HCT116 (cell line): ENCODE measurements around the gene MSRB3. TPM values are rescaled to one million over a fixed set of nuclear protein-coding genes. Genes with fewer than 3 reads are reported as not detected.
A peak's percentile ranks its signal among the peaks of the same experiment; 100 is the strongest.

ENCODE experiments used
- ATAC-seq: fragments of 200-7000 bp; cut with Tn5 transposase; 2 replicates; pipeline ENCODE4 v1.9.1; 2020; ENCODE audit warnings: mild to moderate bottlenecking, moderate library complexity
- BruUV-seq: library from RNA; stranded (reverse); fragments of 400-500 nt; replicated peaks from 2 replicates; lab custom pipeline; 2021; lab: Mats Ljungman, UMichigan
- CTCF ChIA-PET: fragments of 300-600 bp; sonication (Branson Sonifier 250); formaldehyde crosslinking; loops from one replicate; lab custom pipeline; 2021; ENCODE audit warnings: antibody characterized with exemption; lab: Charles Lee
- POLR2A ChIA-PET: fragments of 300-600, 350-600 bp; sonication (Branson Sonifier 250); formaldehyde crosslinking; loops from one replicate; lab custom pipeline; 2021; ENCODE audit warnings: antibody characterized with exemption; lab: Charles Lee
- RAD21 ChIA-PET, 2 experiments: fragments of 300-600 bp; sonication (Branson Sonifier 250); formaldehyde crosslinking; loops; one replicate each; lab custom pipeline; 2023; ENCODE audit warnings: low total read pairs in 2 of 2; ENCODE audit not compliant: uncharacterized antibody in 2 of 2, unreplicated experiment in 2 of 2, low non-redundant PET in 1 of 2; lab: Charles Lee
- DNase-seq: peaks from one replicate; pipeline ENCODE4 v3.0.0-alpha.2; 2010; ENCODE audit warnings: low read depth, low spot score
- H2AFZ ChIP-seq: fragments of 200-600 bp; shearing (Covaris generic), sonication (generic); 2 replicates; pipeline ENCODE4 v1.6.1; 2017; ENCODE audit warnings: low read depth, mixed run types, mixed read lengths, antibody characterized with exemption, low read length; ENCODE audit not compliant: poor library complexity, severe bottlenecking
- H3K27ac ChIP-seq: 2 replicates; pipeline ENCODE4 v1.5.1; 2012; ENCODE audit warnings: low read depth, low read length
- H3K27me3 ChIP-seq: fragments of 200-600 bp; sonication (generic); 2 replicates; pipeline ENCODE4 v1.6.1; 2016; ENCODE audit warnings: mixed run types, low read length, mixed read lengths; ENCODE audit not compliant: insufficient read depth
- H3K36me3 ChIP-seq, 2 experiments: fragments of 200-500 bp in 1 of 2; fragments of 200-600 bp in 1 of 2; sonication (Bioruptor generic) in 1 of 2; sonication (generic) in 1 of 2; 2 replicates each; pipeline versions ENCODE4 v1.5.1 to v1.6.1; 2014 to 2016; ENCODE audit warnings: low read length in 2 of 2, inconsistent platforms in 1 of 2, mixed read lengths in 1 of 2, mixed run types in 1 of 2; ENCODE audit not compliant: insufficient read depth in 2 of 2, control insufficient read depth in 1 of 2
- H3K4me1 ChIP-seq, 2 experiments: fragments of 200-600 bp in 1 of 2; sonication (generic) in 1 of 2; 2 replicates each; pipeline versions ENCODE4 v1.5.1 to v1.6.1; 2012 to 2017; ENCODE audit warnings: low read length in 2 of 2, inconsistent platforms in 1 of 2, mild to moderate bottlenecking in 1 of 2, mixed read lengths in 1 of 2, mixed run types in 1 of 2, moderate library complexity in 1 of 2; ENCODE audit not compliant: insufficient read depth in 2 of 2, control insufficient read depth in 1 of 2
- H3K4me2 ChIP-seq: fragments of 200-600 bp; sonication (generic); 2 replicates; pipeline ENCODE4 v1.6.1; 2017; ENCODE audit warnings: mixed run types, low read length, mixed read lengths
- H3K4me3 ChIP-seq, 2 experiments: fragments of 200-600 bp in 1 of 2; sonication (generic) in 1 of 2; replicated peaks in 1 of 2; 2 replicates each; pipeline ENCODE4 v1.5.1; 2011 to 2016; ENCODE audit warnings: low read length in 2 of 2, control low read depth in 1 of 2, low read depth in 1 of 2, mild to moderate bottlenecking in 1 of 2, mixed read lengths in 1 of 2, mixed run types in 1 of 2
- H3K79me2 ChIP-seq: fragments of 200-600 bp; sonication (generic); 2 replicates; pipeline ENCODE4 v1.6.1; 2017; ENCODE audit warnings: mild to moderate bottlenecking, mixed run types, low read length, moderate library complexity, mixed read lengths; ENCODE audit not compliant: insufficient read depth
- H3K9ac ChIP-seq: fragments of 200-600 bp; sonication (generic); 2 replicates; pipeline ENCODE4 v1.6.1; 2016; ENCODE audit warnings: low read length, mixed read lengths
- H3K9me2 ChIP-seq: fragments of 200-600 bp; sonication (generic), shearing (Covaris generic); 2 replicates; pipeline ENCODE4 v1.6.1; 2017; ENCODE audit warnings: mixed run types, mild to moderate bottlenecking, moderate library complexity; ENCODE audit not compliant: insufficient read depth
- H3K9me3 ChIP-seq, 2 experiments: fragments of 200-500 bp in 1 of 2; fragments of 200-600 bp in 1 of 2; sonication (Bioruptor generic) in 1 of 2; sonication (generic) in 1 of 2; 2 replicates each; pipeline ENCODE4 v1.6.1; 2014 to 2017; ENCODE audit warnings: low read length in 2 of 2, mixed read lengths in 2 of 2, inconsistent platforms in 1 of 2, low read depth in 1 of 2, mild to moderate bottlenecking in 1 of 2, mixed run types in 1 of 2, moderate library complexity in 1 of 2; ENCODE audit not compliant: control insufficient read depth in 1 of 2, insufficient read depth in 1 of 2
- H4K20me1 ChIP-seq: fragments of 200-600 bp; sonication (generic), shearing (Covaris generic); 2 replicates; pipeline ENCODE4 v1.6.1; 2017; ENCODE audit warnings: mixed run types, mild to moderate bottlenecking, moderate library complexity; ENCODE audit not compliant: insufficient read depth
- CBX3 ChIP-seq: IDR thresholded peaks from 2 replicates; pipeline ENCODE4 v1.6.1; 2012; ENCODE audit warnings: low read depth
- EGR1 ChIP-seq: IDR thresholded peaks from 2 replicates; pipeline ENCODE4 v1.6.1; 2012; ENCODE audit warnings: low read depth
- EZH2phosphoT487 ChIP-seq: fragments of 200-600 bp; IDR thresholded peaks from 2 replicates; pipeline ENCODE4 v1.6.1; 2018; ENCODE audit warnings: antibody characterized with exemption, borderline replicate concordance
- FOSL1 ChIP-seq: IDR thresholded peaks from 2 replicates; pipeline ENCODE4 v1.6.1; 2012; ENCODE audit warnings: low read depth
- JUND ChIP-seq: IDR thresholded peaks from 2 replicates; pipeline ENCODE4 v1.6.1; 2012
- POLR2A ChIP-seq: IDR thresholded peaks from 2 replicates; pipeline ENCODE4 v1.7.0; 2011; ENCODE audit warnings: borderline replicate concordance; ENCODE audit not compliant: insufficient read depth, insufficient read length; ENCODE audit errors: extremely low read depth
- POLR2AphosphoS5 ChIP-seq: IDR thresholded peaks from 2 replicates; pipeline ENCODE4 v1.6.1; 2011; ENCODE audit warnings: mild to moderate bottlenecking, low read depth, low read length, moderate library complexity
- SIN3A ChIP-seq: IDR thresholded peaks from 2 replicates; pipeline ENCODE4 v1.6.1; 2012; ENCODE audit warnings: low read depth
- SP1 ChIP-seq: IDR thresholded peaks from 2 replicates; pipeline ENCODE4 v1.6.1; 2012; ENCODE audit warnings: low read depth
- SRF ChIP-seq: IDR thresholded peaks from 2 replicates; pipeline ENCODE4 v1.6.1; 2012; ENCODE audit warnings: low read depth
- YY1 ChIP-seq: IDR thresholded peaks from 2 replicates; pipeline ENCODE4 v1.6.1; 2011; ENCODE audit warnings: low read length, low read depth, moderate library complexity, mild to moderate bottlenecking; ENCODE audit not compliant: insufficient replicate concordance; ENCODE audit errors: extremely low read depth
- ZBTB33 ChIP-seq: IDR thresholded peaks from 2 replicates; pipeline ENCODE4 v1.6.1; 2011; ENCODE audit warnings: mild to moderate bottlenecking, low read length, moderate library complexity; ENCODE audit not compliant: insufficient replicate concordance; ENCODE audit errors: extremely low read depth
- ZFX ChIP-seq: fragments of 450-650 bp; IDR thresholded peaks from 2 replicates; pipeline ENCODE4 v1.6.1; 2017
- intact Hi-C: fragments of 100-400 bp; cut with micrococcal nuclease; formaldehyde crosslinking; loops from 2 replicates; pipeline ENCODE4 v1.10.0; 2022
- total RNA-seq: library from RNA; stranded (reverse); gene quantifications from one replicate; pipeline ENCODE4 v1.2.1, GENCODE V29; 2021; ENCODE audit not compliant: unreplicated experiment
- TF ChIP-seq, protein P1 (sequence below), 3 experiments: fragments of 200-600 bp in 1 of 3; sonication (generic) in 1 of 3; IDR thresholded peaks in 2 of 3; conservative IDR thresholded peaks in 1 of 3; 2 replicates each; pipeline ENCODE4 v1.5.1; 2012 to 2017; ENCODE audit warnings: low read depth in 2 of 3, low read length in 2 of 3, antibody characterized with exemption in 1 of 3, borderline replicate concordance in 1 of 3, control low read depth in 1 of 3, mild to moderate bottlenecking in 1 of 3, mixed read lengths in 1 of 3, mixed run types in 1 of 3, moderate library complexity in 1 of 3; ENCODE audit not compliant: insufficient read depth in 1 of 3

The MSRB3 gene
- total RNA-seq, 1 experiment from 2014 or later, result 8.2 TPM

GRCh38 chr12:65343230-65343629, 64.7 kb downstream of the MSRB3 start:
- no peak for TF ChIP-seq EGR1
- POLR2A ChIA-PET, result no interaction called here
- H3K9me3 ChIP-seq, result no peaks in the 10 kb centered on the region
- no peak overlapping the region for H3K4me2 ChIP-seq
- peak overlapping the region; percentile 37 for H2AFZ ChIP-seq
- H3K4me3 ChIP-seq, result no peak overlapping the region
- no peak for DNase-seq
- no TSS peak for BruUV-seq
- no peak overlapping the region for H3K9ac ChIP-seq
- H3K9me2 ChIP-seq, result no peaks in the 10 kb centered on the region
- RAD21 ChIA-PET, result no interaction called here
- H4K20me1 ChIP-seq, result no peaks in the 10 kb centered on the region
- peaks cover 14 to 19% of the 10 kb centered on the region in 2 experiments; a peak in 3 of 4 replicates for H3K4me1 ChIP-seq
- intact Hi-C loops, result no loop called here
- no peak for ATAC-seq
- CTCF ChIA-PET, result no interaction called here
- H3K27me3 ChIP-seq, result no peaks in the 10 kb centered on the region
- no peaks in the 10 kb centered on the region for H3K79me2 ChIP-seq
- H3K36me3 ChIP-seq, result no peaks in the 10 kb centered on the region
- H3K27ac ChIP-seq, result no peak overlapping the region

GRCh38 chr12:65343801-65344200, 65.3 kb downstream of the MSRB3 start:
- Histone ChIP-seq H3K27me3 (no peaks in the 10 kb centered on the region), H4K20me1 (no peaks in the 10 kb centered on the region), H3K27ac (no peak overlapping the region), H3K4me2 (no peak overlapping the region), H3K9me3 (no peaks in the 10 kb centered on the region), H3K36me3 (no peaks in the 10 kb centered on the region), H3K9me2 (no peaks in the 10 kb centered on the region), H2AFZ (peak overlapping the region; percentile 37), H3K79me2 (no peaks in the 10 kb centered on the region), H3K4me1 (peaks cover 13 to 15% of the 10 kb centered on the region in 2 experiments; a peak in 3 of 4 replicates), H3K9ac (no peak overlapping the region), H3K4me3 (no peak overlapping the region)
- ChIA-PET RAD21 (no interaction called here), POLR2A (no interaction called here), CTCF (no interaction called here)
- intact Hi-C loops, result no loop called here
- BruUV-seq, result no TSS peak
- DNase-seq (no peak), ATAC-seq (no peak)
- no peak for TF ChIP-seq SP1
- TF ChIP-seq FOSL1, result no peak
- TF ChIP-seq ZBTB33, result no peak
- no peak for TF ChIP-seq EGR1
- TF ChIP-seq, protein P1, sequence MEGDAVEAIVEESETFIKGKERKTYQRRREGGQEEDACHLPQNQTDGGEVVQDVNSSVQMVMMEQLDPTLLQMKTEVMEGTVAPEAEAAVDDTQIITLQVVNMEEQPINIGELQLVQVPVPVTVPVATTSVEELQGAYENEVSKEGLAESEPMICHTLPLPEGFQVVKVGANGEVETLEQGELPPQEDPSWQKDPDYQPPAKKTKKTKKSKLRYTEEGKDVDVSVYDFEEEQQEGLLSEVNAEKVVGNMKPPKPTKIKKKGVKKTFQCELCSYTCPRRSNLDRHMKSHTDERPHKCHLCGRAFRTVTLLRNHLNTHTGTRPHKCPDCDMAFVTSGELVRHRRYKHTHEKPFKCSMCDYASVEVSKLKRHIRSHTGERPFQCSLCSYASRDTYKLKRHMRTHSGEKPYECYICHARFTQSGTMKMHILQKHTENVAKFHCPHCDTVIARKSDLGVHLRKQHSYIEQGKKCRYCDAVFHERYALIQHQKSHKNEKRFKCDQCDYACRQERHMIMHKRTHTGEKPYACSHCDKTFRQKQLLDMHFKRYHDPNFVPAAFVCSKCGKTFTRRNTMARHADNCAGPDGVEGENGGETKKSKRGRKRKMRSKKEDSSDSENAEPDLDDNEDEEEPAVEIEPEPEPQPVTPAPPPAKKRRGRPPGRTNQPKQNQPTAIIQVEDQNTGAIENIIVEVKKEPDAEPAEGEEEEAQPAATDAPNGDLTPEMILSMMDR (IDR thresholded peaks at IDR 0.05 in 2 of 3, conservative IDR thresholded peaks at IDR 0.05 in 1 of 3; ENCODE audit: borderline replicate concordance in 1 of 3, insufficient read depth in 1 of 3, low read depth in 2 of 3, low read length in 2 of 3), result no peak
- no peak for TF ChIP-seq EZH2phosphoT487
- TF ChIP-seq POLR2A, result no peak
- no peak for TF ChIP-seq JUND
- no peak for TF ChIP-seq SIN3A
- no peak for TF ChIP-seq YY1
- no peak for TF ChIP-seq SRF
- no peak for TF ChIP-seq ZFX
- no peak for TF ChIP-seq POLR2AphosphoS5
- TF ChIP-seq CBX3, result no peak
